HEK293 (cell line): ENCODE results near the gene MLLT10.

Experiments
- CTCF ChIA-PET: fragments of 350-600 bp; formaldehyde crosslinking; extraction: SDS; loops from one replicate; lab custom pipeline; 2021; ENCODE audit warnings: antibody characterized with exemption; lab: Yijun Ruan, JAX
- POLR2A ChIA-PET: fragments of 300-600 bp; formaldehyde crosslinking; extraction: SDS; loops from one replicate; lab custom pipeline; 2020; ENCODE audit warnings: antibody characterized with exemption, inconsistent platforms; lab: Yijun Ruan, JAX
- H3K27ac ChIP-seq: fragments of 200-500 bp; sonication (Bioruptor generic); 2 replicates; pipeline ENCODE4 v1.5.1; 2014; ENCODE audit warnings: low read depth, low read length, control low read depth, inconsistent platforms; ENCODE audit errors: extremely low read depth
- H3K36me3 ChIP-seq, 2 experiments: fragments of 200-500 bp in 1 of 2; sonication (Bioruptor generic) in 1 of 2; 1 replicate in 1 of 2; 2 replicates in 1 of 2; pipeline ENCODE4 v1.5.1; 2014 to 2017; ENCODE audit warnings: inconsistent platforms in 2 of 2, low read length in 2 of 2; ENCODE audit not compliant: control insufficient read depth in 2 of 2, insufficient read depth in 1 of 2
- H3K4me1 ChIP-seq: fragments of 200-500 bp; sonication (Bioruptor generic); 2 replicates; pipeline ENCODE4 v1.5.1; 2014; ENCODE audit warnings: mild to moderate bottlenecking, low read length, inconsistent platforms; ENCODE audit not compliant: control insufficient read depth, insufficient read depth
- H3K4me3 ChIP-seq: 2 replicates; pipeline ENCODE4 v1.5.1; 2011; ENCODE audit warnings: low read depth, mild to moderate bottlenecking, control low read depth, low read length, moderate library complexity
- H3K9me3 ChIP-seq: fragments of 200-500 bp; sonication (Bioruptor generic); 2 replicates; pipeline ENCODE4 v1.5.1; 2014; ENCODE audit warnings: low read depth, low read length, inconsistent platforms; ENCODE audit not compliant: control insufficient read depth, insufficient read depth
- BCL6B ChIP-seq: fragments of 450-650 bp; formaldehyde crosslinking; IDR thresholded peaks from 2 replicates; pipeline ENCODE4 v1.5.1; 2017; ENCODE audit warnings: missing biosample characterization, missing genetic modification characterization
- HOXA7 ChIP-seq: sonication (generic); formaldehyde crosslinking; IDR thresholded peaks from 2 replicates; pipeline ENCODE4 v1.8.1; 2022; ENCODE audit warnings: missing genetic modification reagents, borderline replicate concordance
- MEIS1 ChIP-seq: sonication (generic); formaldehyde crosslinking; IDR thresholded peaks from 2 replicates; pipeline ENCODE4 v1.8.1; 2022; ENCODE audit warnings: missing genetic modification reagents, mild to moderate bottlenecking, borderline replicate concordance
- SCRT1 ChIP-seq: fragments of 450-650 bp; formaldehyde crosslinking; IDR thresholded peaks from 2 replicates; pipeline ENCODE4 v1.5.1; 2016; ENCODE audit warnings: missing biosample characterization, missing genetic modification characterization, borderline replicate concordance
- SP2 ChIP-seq: fragments of 450-650 bp; formaldehyde crosslinking; IDR thresholded peaks from 2 replicates; pipeline ENCODE4 v1.5.1; 2016; ENCODE audit warnings: missing biosample characterization, missing genetic modification characterization
- ZBTB26 ChIP-seq: fragments of 450-650 bp; formaldehyde crosslinking; optimal IDR thresholded peaks from 2 replicates; pipeline ENCODE3; 2016; ENCODE audit warnings: missing biosample characterization, mild to moderate bottlenecking, missing genetic modification characterization
- ZBTB48 ChIP-seq: fragments of 450-650 bp; formaldehyde crosslinking; IDR thresholded peaks from 2 replicates; pipeline ENCODE4 v1.5.1; 2016; ENCODE audit warnings: missing biosample characterization, missing genetic modification characterization
- ZBTB8A ChIP-seq: fragments of 450-650 bp; formaldehyde crosslinking; IDR thresholded peaks from 2 replicates; pipeline ENCODE4 v1.5.1; 2016; ENCODE audit warnings: missing biosample characterization, missing genetic modification characterization
- ZNF121 ChIP-seq: fragments of 450-650 bp; formaldehyde crosslinking; IDR thresholded peaks from 2 replicates; pipeline ENCODE4 v1.5.1; 2016; ENCODE audit warnings: missing biosample characterization, missing genetic modification characterization
- ZNF169 ChIP-seq: fragments of 450-650 bp; formaldehyde crosslinking; IDR thresholded peaks from 2 replicates; pipeline ENCODE4 v1.5.1; 2016; ENCODE audit warnings: missing biosample characterization, missing genetic modification characterization
- ZNF175 ChIP-seq: fragments of 450-650 bp; formaldehyde crosslinking; IDR thresholded peaks from 2 replicates; pipeline ENCODE4 v1.5.1; 2016; ENCODE audit warnings: missing biosample characterization, missing genetic modification characterization
- ZNF184 ChIP-seq: fragments of 450-650 bp; IDR thresholded peaks from 2 replicates; pipeline ENCODE4 v1.5.1; 2018; ENCODE audit warnings: missing biosample characterization, mild to moderate bottlenecking, missing genetic modification characterization
- ZNF280D ChIP-seq: fragments of 450-650 bp; formaldehyde crosslinking; IDR thresholded peaks from 2 replicates; pipeline ENCODE4 v1.5.1; 2016; ENCODE audit warnings: missing biosample characterization, missing genetic modification characterization
- ZNF335 ChIP-seq: fragments of 450-650 bp; formaldehyde crosslinking; conservative IDR thresholded peaks from 2 replicates; pipeline ENCODE4 v1.5.1; 2016; ENCODE audit warnings: missing biosample characterization, missing genetic modification characterization
- ZNF501 ChIP-seq: fragments of 450-650 bp; formaldehyde crosslinking; IDR thresholded peaks from 2 replicates; pipeline ENCODE4 v1.5.1; 2016; ENCODE audit warnings: missing biosample characterization, missing genetic modification characterization
- ZNF776 ChIP-seq: fragments of 450-650 bp; formaldehyde crosslinking; IDR thresholded peaks from 2 replicates; pipeline ENCODE4 v1.5.0; 2017; ENCODE audit warnings: missing biosample characterization, missing genetic modification characterization, borderline replicate concordance
- ZSCAN4 ChIP-seq: fragments of 450-650 bp; formaldehyde crosslinking; IDR thresholded peaks from 2 replicates; pipeline ENCODE4 v1.5.1; 2017; ENCODE audit warnings: missing biosample characterization, missing genetic modification characterization

Gene MLLT10

GRCh38 chr10:21758696-21759095, 224.7 kb downstream of the MLLT10 start (continued):
- no peak for TF ChIP-seq ZNF169 (tag by site-specific recombination)

- H3K4me1 ChIP-seq = no peaks in the 10 kb centered on the region
- no peak overlapping the region for H3K4me3 ChIP-seq
- no peaks in the 10 kb centered on the region for H3K9me3 ChIP-seq
- peaks cover 0 to 6% of the 10 kb centered on the region in 2 experiments; a peak in 1 of 3 replicates for H3K36me3 ChIP-seq
- ChIA-PET CTCF (no interaction called here), POLR2A (no interaction called here)
- TF ChIP-seq ZSCAN4 (tag by site-specific recombination) (no peak), MEIS1 (CRISPR knock-in tag) (no peak), ZNF175 (tag by site-specific recombination) (no peak), ZBTB48 (tag by site-specific recombination) (no peak), BCL6B (tag by site-specific recombination) (no peak), ZBTB26 (tag by site-specific recombination) (no peak), ZNF776 (tag by site-specific recombination) (no peak)
- no peak overlapping the region for H3K27ac ChIP-seq
Observed at GRCh38 chr10:21759232-21759631, 225.2 kb downstream of the MLLT10 start.

GRCh38 chr10:21760332-21760731, 226.3 kb downstream of the MLLT10 start:
- Histone ChIP-seq H3K4me1 (no peaks in the 10 kb centered on the region), H3K36me3 (peaks cover 0 to 6% of the 10 kb centered on the region in 2 experiments; a peak in 1 of 3 replicates), H3K27ac (no peak overlapping the region), H3K9me3 (no peaks in the 10 kb centered on the region), H3K4me3 (no peak overlapping the region)
- POLR2A ChIA-PET = no interaction called here
- CTCF ChIA-PET = no interaction called here
- TF ChIP-seq HOXA7 (CRISPR knock-in tag) = no peak
- TF ChIP-seq ZBTB8A (tag by site-specific recombination) = no peak
- no peak for TF ChIP-seq ZNF501 (tag by site-specific recombination)
- TF ChIP-seq ZNF121 (tag by site-specific recombination) = no peak
- TF ChIP-seq SP2 = no peak
- no peak for TF ChIP-seq ZNF280D (tag by site-specific recombination)
- peak; percentile 94 for TF ChIP-seq ZNF184 (tag by site-specific recombination)
- no peak for TF ChIP-seq SCRT1
- no peak for TF ChIP-seq ZNF335 (tag by site-specific recombination)
